Upper lobe of left lung (tissue), 6 donors: ENCODE results near the gene FOXO3. TPM values are rescaled to one million over a fixed set of nuclear protein-coding genes. Genes with fewer than 3 reads are reported as not detected.

Experiments
- ATAC-seq, 2 donors: fragments of 200-7000 bp; cut with Tn5 transposase; one replicate each; pipeline ENCODE4 v1.9.1; 2022; ENCODE audit warnings: mild to moderate bottlenecking in 2 of 2, moderate library complexity in 2 of 2; ENCODE audit not compliant: low FRiP score in 2 of 2
- DNase-seq, 2 donors: peaks; one replicate each; pipeline ENCODE4 v3.0.0-alpha.2; 2019 to 2020
- H3K27ac ChIP-seq, 4 donors: fragments of 200-600 bp; sonication (generic); one replicate each; pipeline ENCODE4 v1.5.1; 2016 to 2019
- H3K27me3 ChIP-seq, 4 donors: fragments of 200-600 bp; sonication (generic); one replicate each; pipeline ENCODE4 v1.5.1; 2017 to 2019
- H3K36me3 ChIP-seq, 4 donors: fragments of 200-600 bp; sonication (generic); one replicate each; pipeline ENCODE4 v1.5.1; 2016 to 2019
- H3K4me1 ChIP-seq, 4 donors: fragments of 200-600 bp; sonication (generic); one replicate each; pipeline ENCODE4 v1.5.1; 2018 to 2019
- H3K4me3 ChIP-seq, 4 donors: fragments of 200-600 bp; sonication (generic); one replicate each; pipeline ENCODE4 v1.5.1; 2017 to 2019; ENCODE audit warnings: mild to moderate bottlenecking in 2 of 4, moderate library complexity in 1 of 4
- H3K9me3 ChIP-seq, 4 donors: fragments of 200-600 bp; sonication (generic); one replicate each; pipeline ENCODE4 v1.5.1; 2018 to 2019
- CTCF ChIP-seq, 6 experiments: fragments of 450-650 bp in 4 of 6; fragments of 200-600 bp in 2 of 6; sonication (generic) in 2 of 6; IDR thresholded peaks; one replicate each; pipeline ENCODE4 v1.5.1; 2016 to 2019; ENCODE audit warnings: antibody characterized with exemption in 6 of 6
- EP300 ChIP-seq, 4 donors: sonication (generic); formaldehyde crosslinking; IDR thresholded peaks; one replicate each; pipeline ENCODE4 v1.5.1; 2017; ENCODE audit warnings: antibody characterized with exemption in 4 of 4, control low read depth in 2 of 4
- POLR2A ChIP-seq, 4 donors: fragments of 450-650 bp; IDR thresholded peaks; one replicate each; pipeline ENCODE4 v1.5.1; 2016 to 2017; ENCODE audit warnings: antibody characterized with exemption in 4 of 4, mild to moderate bottlenecking in 2 of 4
- POLR2AphosphoS5 ChIP-seq, 2 donors: sonication (generic); formaldehyde crosslinking; IDR thresholded peaks; one replicate each; pipeline ENCODE4 v1.5.1; 2017; ENCODE audit warnings: antibody characterized with exemption in 2 of 2
- WGBS, 2 donors: methylation state at CpG; one replicate each; pipeline ENCODE4 v1.1.5; 2017 to 2018; 5-methylcytosine and 5-hydroxymethylcytosine counted together
- total RNA-seq, 6 donors: library from RNA; depleted of rRNA in 4 of 6; stranded (reverse); fragments of >200 nt in 4 of 6; gene quantifications; one replicate each; pipeline versions ENCODE4 v1.1.0 to v1.2.1, GENCODE V29; 2016 to 2021
- donor health status: DM: no; HTN: no; CAD: no; lungs with moderate emphysema.
- donor health status: DM: no; HTN: yes; CAD: no; lungs with severe emphysema.

The FOXO3 gene
- total RNA-seq, 6 donors from 2014 or later, result 52.6 to 101 (median 71.9) TPM

- Histone ChIP-seq H3K4me3 (no peak overlapping the region), H3K4me1 (peaks cover 0 to 38% (median 18%) of the 10 kb centered on the region in 4 donors), H3K9me3 (no peaks in the 10 kb centered on the region), H3K27me3 (no peaks in the 10 kb centered on the region), H3K36me3 (no peaks in the 10 kb centered on the region), H3K27ac (no peak overlapping the region)
- no peak for ATAC-seq
- TF ChIP-seq CTCF (IDR thresholded peaks at IDR 0.05) (no peak), EP300 (IDR thresholded peaks at IDR 0.05) (no peak), POLR2A (IDR thresholded peaks at IDR 0.05) (no peak), POLR2AphosphoS5 (IDR thresholded peaks at IDR 0.05) (no peak)
- DNase-seq, result no peak
- 94 to 95% methylated on average over 31 to 39 of the region's 39 CpGs for WGBS, 2 donors
Observed at GRCh38 chr6:108716801-108717791, 156.4 kb downstream of the FOXO3 start.

- Histone ChIP-seq H3K4me3 (no peak overlapping the region), H3K27me3 (no peaks in the 10 kb centered on the region), H3K27ac (no peak overlapping the region), H3K9me3 (peaks cover 0 to 7% (median 2%) of the 10 kb centered on the region in 4 donors), H3K36me3 (peaks cover 0 to 3% (median 0%) of the 10 kb centered on the region in 4 donors), H3K4me1 (peaks cover 0 to 18% (median 1%) of the 10 kb centered on the region in 4 donors)
- WGBS, 2 donors, result 85 to 86% methylated on average over 3 of the region's 3 CpGs
- ATAC-seq (no peak), DNase-seq (no peak)
- no peak for TF ChIP-seq EP300 (IDR thresholded peaks at IDR 0.05)
- no peak for TF ChIP-seq POLR2AphosphoS5 (IDR thresholded peaks at IDR 0.05)
- TF ChIP-seq POLR2A (IDR thresholded peaks at IDR 0.05), result no peak
- TF ChIP-seq CTCF (IDR thresholded peaks at IDR 0.05), result no peak
Observed at GRCh38 chr6:108719477-108719876, 158.8 kb downstream of the FOXO3 start.

- Histone ChIP-seq H3K4me1 (peaks cover 0 to 9% (median 1%) of the 10 kb centered on the region in 4 donors), H3K27me3 (no peaks in the 10 kb centered on the region), H3K4me3 (no peak overlapping the region), H3K36me3 (peaks cover 0 to 3% (median 0%) of the 10 kb centered on the region in 4 donors), H3K9me3 (peaks cover 0 to 7% (median 2%) of the 10 kb centered on the region in 4 donors), H3K27ac (no peak overlapping the region)
- ATAC-seq (no peak), DNase-seq (no peak)
- no peak for TF ChIP-seq POLR2A (IDR thresholded peaks at IDR 0.05)
- TF ChIP-seq EP300 (IDR thresholded peaks at IDR 0.05), result no peak
- no peak for TF ChIP-seq CTCF (IDR thresholded peaks at IDR 0.05)
- TF ChIP-seq POLR2AphosphoS5 (IDR thresholded peaks at IDR 0.05), result no peak
- WGBS, 2 donors, result 51 to 64% methylated on average over 2 of the region's 2 CpGs
Observed at GRCh38 chr6:108720827-108721226, 160.1 kb downstream of the FOXO3 start.

GRCh38 chr6:108721286-108721685 lies 160.6 kb downstream of the FOXO3 start:
- WGBS, 2 donors, result 59 to 78% methylated on average over 5 of the region's 5 CpGs
- TF ChIP-seq CTCF (IDR thresholded peaks at IDR 0.05) (no peak), EP300 (IDR thresholded peaks at IDR 0.05) (no peak), POLR2A (IDR thresholded peaks at IDR 0.05) (no peak), POLR2AphosphoS5 (IDR thresholded peaks at IDR 0.05) (no peak)
- Histone ChIP-seq H3K9me3 (peaks cover 0 to 7% (median 2%) of the 10 kb centered on the region in 4 donors), H3K27ac (no peak overlapping the region), H3K36me3 (peaks cover 0 to 3% (median 0%) of the 10 kb centered on the region in 4 donors), H3K27me3 (no peaks in the 10 kb centered on the region), H3K4me3 (no peak overlapping the region), H3K4me1 (peaks cover 0 to 9% (median 1%) of the 10 kb centered on the region in 4 donors)
- ATAC-seq, result no peak
- no peak for DNase-seq
